SIG-M5 treated with dmso at 0.1 percent for 504 hours (cell line): Measurements from ENCODE around the gene PLPP4.

ENCODE experiments used
- DNase-seq: peaks from one replicate; lab custom pipeline; 2025; ENCODE audit not compliant: unreplicated experiment; lab: John Stamatoyannopoulos, UW

The PLPP4 gene

DNA sequence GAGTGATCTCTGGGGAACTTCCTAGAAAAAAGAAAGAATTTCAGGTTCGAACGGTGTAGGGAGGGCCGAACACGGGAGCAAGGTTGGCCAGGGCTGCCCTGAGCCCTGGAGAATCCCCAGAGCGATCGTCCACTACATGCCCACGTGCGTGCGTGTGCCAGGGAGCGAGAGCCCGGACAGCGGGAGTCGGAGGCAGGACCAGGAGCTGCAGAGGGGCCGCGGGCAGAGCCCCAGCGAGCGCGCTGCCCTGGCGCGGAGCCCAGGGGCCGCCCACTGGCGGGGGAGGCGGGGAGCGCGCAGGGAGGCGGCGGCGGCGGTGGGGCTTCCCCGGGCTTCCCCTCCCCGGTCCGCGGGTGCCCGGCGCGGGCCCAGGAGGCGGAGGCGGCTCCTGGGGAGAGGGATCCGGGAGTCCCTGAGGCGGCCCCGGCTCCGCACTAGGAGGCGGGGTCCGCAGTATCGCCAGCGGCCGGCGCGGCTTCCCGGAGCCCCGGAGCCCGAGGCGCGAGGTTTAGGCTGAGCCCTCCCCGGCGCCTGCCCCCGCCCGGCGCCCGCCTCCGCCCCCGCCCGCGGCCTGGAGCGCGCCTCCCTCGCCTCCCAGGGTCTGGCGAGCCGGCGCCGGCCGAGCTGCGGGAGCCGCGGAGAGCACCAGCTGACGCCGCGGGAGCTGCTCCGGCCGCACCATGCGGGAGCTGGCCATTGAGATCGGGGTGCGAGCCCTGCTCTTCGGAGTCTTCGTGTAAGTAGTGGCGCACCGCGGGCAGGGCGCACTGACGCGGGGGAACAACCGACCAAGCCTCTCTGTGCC lies at the start of gene PLPP4:
Gene PLPP4, plus strand, starts transcription at position 602 of the 805 bp plus-strand sequence. Its CDS starts 79 bp downstream, at position 681.
- DNase-seq: no peak

- DNase-seq: no peak
Measured at GRCh38 chr10:120409816-120410215, 47.2 kb upstream of the PLPP4 start.

GRCh38 chr10:120414946-120415345 lies 42.1 kb upstream of the PLPP4 start:
- no peak for DNase-seq

- no peak for DNase-seq
Measured at GRCh38 chr10:120415709-120416330, 41.2 kb upstream of the PLPP4 start.

GRCh38 chr10:120420421-120420820 lies 36.6 kb upstream of the PLPP4 start:
- no peak for DNase-seq

GRCh38 chr10:120421250-120421649 lies 35.8 kb upstream of the PLPP4 start:
- no peak for DNase-seq

DNA sequence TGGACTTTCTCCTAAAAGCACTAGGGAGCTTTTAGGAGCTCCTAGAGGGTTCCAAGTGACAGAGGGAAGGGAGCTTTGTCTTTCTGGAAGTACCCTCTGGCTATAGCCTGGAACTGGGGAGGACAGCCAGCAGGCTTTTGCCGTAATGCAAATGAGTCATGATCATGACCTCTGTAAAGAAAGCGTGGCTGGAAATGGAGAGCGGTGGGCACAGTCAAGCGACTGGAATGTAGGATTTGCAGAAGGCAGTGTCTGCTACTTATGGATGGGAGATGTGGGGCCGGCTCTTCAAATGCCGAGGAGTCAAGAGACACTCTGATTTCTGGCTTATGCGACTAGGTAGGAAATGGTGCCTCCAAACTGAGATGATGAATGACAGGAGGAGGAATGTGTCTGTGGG lies 34.6 kb upstream of the PLPP4 start:
- no peak for DNase-seq

DNA sequence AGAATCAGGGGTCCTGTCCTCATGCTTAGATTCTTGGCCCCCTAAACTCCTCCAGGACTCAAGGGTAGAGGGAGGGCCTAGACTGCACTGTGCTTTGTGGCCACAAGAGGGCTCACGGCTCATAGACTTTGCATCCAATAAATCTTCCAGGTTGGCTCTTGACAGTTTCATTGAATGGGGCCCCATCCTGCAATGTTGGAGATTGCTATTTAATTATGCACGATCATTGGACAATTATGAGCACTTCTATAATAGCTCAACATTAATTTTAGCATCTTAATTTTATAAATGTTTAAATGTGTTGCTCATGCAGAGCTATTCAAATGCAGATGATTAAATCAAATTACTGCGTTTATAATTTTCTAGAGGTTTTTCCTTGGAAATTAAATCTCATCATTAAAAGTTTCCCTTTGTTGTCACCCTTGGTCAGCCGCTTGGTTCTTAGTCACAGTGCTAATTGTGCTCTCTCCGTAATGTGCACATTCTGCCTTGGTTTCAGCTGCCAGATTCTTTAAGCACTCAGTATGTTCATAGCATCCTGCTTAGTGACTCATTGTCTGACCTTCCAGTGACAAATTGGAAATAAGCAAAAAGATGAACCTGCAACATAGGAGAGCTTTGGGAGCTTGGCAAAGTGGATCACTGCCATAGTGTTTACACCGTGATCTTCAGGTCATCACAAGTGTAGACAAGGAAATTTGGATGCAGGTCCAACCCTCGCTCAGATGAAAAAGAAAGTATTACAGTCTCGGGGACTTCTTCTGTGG lies 33.4 kb upstream of the PLPP4 start:
- peak; percentile 26 for DNase-seq

DNA sequence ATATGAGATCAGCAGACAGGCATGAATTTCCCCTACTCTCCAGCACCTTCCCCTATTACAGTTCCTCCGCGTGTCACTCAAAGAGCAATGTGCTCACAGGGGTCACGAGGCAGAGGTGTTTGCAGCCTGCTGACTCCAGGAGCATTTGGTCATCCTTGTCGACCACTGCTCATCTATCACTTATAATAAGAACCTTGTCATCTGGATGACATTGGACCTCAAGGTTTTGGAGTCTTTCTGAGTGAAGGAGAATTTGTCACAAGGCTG lies 32.9 kb upstream of the PLPP4 start:
- no peak for DNase-seq

GRCh38 chr10:120426306-120426705 lies 30.7 kb upstream of the PLPP4 start:
- no peak for DNase-seq

- DNase-seq: no peak
Measured at GRCh38 chr10:120428754-120429153, 28.3 kb upstream of the PLPP4 start.

GRCh38 chr10:120429395-120429794 lies 27.6 kb upstream of the PLPP4 start:
- DNase-seq: no peak

DNA sequence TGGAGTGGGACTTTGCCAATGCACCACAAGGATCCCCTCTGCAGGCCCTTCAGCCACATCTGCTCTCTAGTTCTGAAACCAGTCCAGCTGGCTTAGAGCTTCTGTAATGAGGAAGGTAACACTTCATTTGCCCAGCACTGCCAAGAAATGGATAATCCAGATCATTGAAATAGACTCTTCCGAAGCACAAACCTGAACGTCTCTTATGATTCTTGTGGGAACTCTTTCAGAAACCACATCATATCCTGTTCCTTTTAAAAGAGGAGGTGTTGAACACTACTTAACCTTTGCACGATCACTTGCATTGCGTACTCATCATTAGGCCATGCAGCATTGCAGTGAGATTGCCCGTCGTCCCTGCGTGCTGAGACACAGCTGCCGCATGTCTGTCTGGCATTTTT lies 25.8 kb upstream of the PLPP4 start:
- DNase-seq: no peak

- DNase-seq: no peak
Measured at GRCh38 chr10:120432209-120432608, 24.8 kb upstream of the PLPP4 start.

GRCh38 chr10:120433141-120433540 lies 23.9 kb upstream of the PLPP4 start:
- DNase-seq: no peak

DNA sequence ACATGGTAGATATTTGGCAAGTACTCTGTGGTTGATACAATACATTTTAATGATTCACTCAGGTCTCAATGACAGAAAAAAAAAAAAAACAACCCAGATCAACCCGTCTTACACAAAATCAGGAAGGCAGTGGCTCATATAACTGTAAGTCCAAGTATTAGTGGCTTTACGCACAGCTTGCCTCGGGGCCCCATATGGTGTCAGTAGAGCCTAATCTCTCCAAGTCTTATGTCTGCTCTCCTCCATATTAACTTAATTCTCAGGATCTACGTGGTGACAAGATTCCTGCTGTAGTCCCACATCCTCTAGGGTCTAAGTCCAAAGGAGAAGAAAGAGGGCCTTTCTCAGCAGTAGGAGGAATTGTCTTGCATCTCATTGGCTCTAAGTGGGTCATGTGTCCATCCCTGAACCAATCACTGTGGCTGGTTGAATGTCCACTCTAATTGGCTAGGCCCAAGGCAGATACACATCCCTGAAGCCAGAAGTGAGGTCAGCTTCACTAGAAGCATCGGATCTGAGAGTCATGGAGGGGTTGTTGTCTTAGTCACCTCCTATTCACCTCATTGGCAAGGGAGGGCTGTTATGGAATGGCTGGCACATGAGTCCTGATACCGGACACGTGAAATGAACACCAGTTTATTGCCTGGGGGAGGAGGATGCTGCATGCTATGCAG lies 20.5 kb upstream of the PLPP4 start:
- no peak for DNase-seq

DNA sequence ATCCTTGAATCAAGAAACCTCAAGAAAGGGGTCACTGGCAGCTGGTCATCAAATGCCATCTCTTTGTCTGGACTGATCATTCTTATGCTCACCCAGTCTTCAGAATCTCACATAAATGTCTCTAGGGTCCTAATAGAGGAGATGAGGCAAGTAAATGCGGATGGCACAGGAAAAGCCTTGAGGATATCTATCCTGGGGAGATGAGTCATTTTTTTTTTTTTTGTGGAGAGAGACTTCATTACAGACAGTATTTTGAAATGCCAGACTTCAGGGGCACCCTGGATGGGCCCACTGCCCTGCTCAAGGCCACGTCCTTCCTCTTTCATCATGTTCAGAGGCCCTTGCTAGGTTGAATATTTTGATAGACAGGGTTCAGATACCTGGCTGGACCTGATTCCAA lies 19.5 kb upstream of the PLPP4 start:
- DNase-seq: no peak

DNA sequence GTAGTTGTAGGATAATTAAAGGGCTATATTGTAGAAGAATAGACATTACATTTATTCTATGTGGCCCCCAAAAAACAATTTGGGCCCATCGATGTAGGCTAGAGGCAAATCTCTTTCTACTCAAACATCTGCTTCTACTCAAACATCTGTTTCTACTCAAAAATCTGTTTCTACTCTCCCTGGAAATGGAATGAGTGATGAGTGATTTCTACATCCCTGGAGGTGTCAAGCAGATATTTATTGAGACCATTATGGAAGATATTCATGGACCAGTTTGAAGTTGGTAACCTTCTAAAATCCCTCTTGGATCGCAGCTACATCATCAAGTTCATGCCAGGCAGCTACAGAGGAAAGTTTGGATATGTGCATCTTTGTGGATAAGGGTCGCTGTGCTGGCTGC lies 5.1 kb upstream of the PLPP4 start:
- DNase-seq: no peak

GRCh38 chr10:120453319-120453718 lies 3.7 kb upstream of the PLPP4 start:
- no peak for DNase-seq

GRCh38 chr10:120453886-120454285 lies 3.1 kb upstream of the PLPP4 start:
- no peak for DNase-seq

DNA sequence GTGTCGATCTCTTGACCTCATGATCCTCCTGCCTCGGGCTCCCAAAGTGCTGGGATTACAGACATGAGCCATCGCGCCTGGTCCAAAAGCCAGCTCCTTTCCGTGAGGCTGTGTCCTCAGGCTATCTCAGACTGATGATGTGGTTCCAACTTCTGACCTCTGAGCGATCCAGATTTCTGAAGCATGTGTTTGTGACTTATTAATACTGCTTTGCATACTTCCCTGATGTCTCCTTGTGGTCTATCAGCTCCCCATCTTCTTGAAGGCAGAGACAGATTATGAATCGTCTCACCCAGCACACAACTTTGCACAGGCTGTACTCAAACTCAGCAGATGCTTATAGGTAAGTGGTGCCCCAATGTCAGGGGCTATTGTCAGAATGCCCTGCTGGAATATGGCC lies 2.0 kb upstream of the PLPP4 start:
- DNase-seq: no peak

GRCh38 chr10:120455606-120456005 lies 1.4 kb upstream of the PLPP4 start:
- no peak for DNase-seq
